Measurements from ENCODE around the gene RECQL. TPM values are rescaled to one million over a fixed set of nuclear protein-coding genes. Genes with fewer than 3 reads are reported as not detected.
"Not testable (repeated sequence)": the region's sequence is repeated elsewhere in the genome, so short reads cannot be mapped to it uniquely, and the experiment has no call there.

The RECQL gene
- total RNA-seq, 1 donor from 2014 or later, result 18.0 TPM

DNA sequence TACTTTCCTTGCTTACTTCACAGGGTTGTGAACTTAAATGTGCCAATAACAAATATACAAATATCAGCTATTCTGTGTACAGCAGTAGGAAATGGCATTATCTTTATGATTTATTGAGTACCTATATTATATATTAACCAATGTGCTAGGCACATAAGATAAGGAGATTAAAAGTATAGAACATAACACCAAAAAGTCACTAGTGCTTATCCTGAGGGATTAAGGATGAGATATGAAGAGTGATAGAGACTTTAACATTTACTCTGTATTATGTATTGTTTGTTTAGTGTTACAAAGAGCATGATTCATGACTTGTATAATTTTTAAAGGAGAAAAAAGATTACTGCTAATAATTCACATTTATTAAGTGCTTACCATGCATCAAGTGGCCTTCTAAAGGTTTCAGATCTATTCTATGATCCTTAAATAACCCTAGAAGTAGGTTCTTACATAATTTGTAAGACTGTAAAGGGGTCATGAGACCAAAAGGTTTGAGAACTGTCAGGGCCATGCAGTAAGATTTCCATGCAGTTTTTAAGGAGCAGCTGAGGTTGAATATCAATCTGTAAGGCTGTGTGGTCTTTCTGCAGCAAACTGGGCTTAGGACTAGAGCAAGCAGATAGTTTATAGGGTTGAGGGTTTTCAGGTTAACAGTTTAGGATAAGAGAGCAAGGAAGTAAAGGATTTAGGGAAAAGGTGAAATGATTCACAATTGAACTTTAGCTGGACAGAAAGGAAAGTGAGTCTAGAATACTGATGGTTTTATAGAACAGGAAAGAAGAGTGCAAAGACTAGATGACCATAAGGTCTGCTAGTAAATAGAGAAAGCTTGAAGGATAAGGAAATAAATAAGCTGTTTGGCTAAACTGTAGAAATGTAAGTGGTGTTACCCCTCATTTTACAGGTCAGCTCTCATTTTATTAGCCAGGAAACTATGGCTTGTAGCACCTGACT is 57.0 kb downstream of the RECQL start:
- intact Hi-C loops (cut with DNase I), result no loop called here
- no peak for DNase-seq
- ATAC-seq (ENCODE audit: poor library complexity), result no peak

DNA sequence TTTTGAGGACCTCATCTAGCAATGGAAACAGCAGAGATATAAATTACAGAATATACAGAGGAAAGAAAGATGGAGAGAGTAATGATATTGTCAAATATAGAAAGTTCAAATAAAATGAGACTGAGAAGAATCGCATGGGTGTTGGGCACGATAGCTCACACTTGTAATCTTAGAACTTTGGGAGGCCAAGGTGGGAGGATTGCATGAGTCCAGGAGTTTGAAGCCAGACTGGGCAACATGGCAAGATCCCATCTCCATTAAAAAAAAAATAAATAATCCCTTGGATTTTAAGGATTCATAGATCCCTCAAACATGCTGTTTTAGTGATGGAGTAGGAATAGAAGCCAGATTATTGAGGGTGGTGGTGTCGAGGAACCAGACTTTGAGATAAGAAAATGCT is 62.1 kb downstream of the RECQL start:
- intact Hi-C loops (cut with DNase I), result no loop called here
- ATAC-seq (ENCODE audit: poor library complexity), result no peak
- DNase-seq, result no peak

DNA sequence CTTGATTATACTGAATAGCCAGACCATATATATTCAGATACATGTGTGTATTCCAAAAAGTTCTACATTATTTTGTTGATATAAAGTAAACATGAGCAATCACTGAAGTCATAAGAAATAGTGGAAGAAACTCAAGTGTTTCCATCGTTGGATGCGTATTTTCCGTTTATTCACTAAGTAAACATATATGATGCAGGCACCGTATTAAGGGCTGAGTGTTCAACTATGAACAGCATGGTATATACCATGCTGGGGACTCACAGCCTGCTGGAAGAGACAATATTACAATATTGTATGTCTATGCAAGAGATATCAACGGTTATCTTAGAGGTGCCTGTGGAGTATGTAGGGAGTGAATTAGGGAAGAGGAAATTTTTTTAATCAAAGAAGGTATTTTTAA is 62.8 kb downstream of the RECQL start:
- ATAC-seq (ENCODE audit: poor library complexity) (no peak), DNase-seq (no peak)
- intact Hi-C loops (cut with DNase I), result no loop called here

DNA sequence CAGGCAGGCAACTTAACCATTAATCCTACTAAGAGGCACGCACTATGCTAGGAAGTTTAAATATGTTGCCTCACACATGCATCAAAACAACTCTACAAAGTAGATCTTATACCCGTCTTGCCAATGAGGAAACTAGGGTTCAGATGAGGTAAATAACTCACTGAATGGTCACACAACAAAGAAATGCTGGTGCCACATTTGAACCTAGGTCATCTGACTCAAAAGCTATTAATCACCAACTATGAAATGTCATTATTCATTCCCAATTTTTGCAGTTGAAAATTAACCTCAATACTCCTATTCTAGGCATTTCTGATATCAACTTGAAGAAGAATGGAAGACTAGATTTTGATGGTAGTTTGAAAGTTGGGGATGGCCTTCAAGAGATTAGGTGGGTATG is 66.7 kb downstream of the RECQL start:
- no peak for DNase-seq
- ATAC-seq (ENCODE audit: poor library complexity), result no peak
- intact Hi-C loops (cut with DNase I), result no loop called here

DNA sequence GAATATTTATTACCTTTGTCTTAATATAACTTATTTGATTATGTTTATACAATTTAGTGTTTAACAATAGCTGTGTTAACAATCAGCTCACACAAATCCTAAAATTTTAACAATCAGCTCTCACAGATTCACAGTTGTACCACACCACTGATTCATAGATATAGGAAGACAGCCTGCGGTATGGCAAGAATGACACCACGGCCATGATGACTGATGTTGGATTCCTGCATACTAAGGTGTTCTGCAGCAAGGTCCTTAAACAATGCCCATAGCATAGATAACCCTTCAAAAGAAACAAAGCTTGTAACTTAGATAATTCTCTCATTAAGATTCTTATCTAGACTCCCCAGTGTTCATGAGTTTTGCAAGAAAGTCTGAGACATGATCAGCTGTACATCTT is 67.9 kb downstream of the RECQL start:
- ATAC-seq (ENCODE audit: poor library complexity), result no peak
- no peak for DNase-seq
- intact Hi-C loops (cut with DNase I), result no loop called here

DNA sequence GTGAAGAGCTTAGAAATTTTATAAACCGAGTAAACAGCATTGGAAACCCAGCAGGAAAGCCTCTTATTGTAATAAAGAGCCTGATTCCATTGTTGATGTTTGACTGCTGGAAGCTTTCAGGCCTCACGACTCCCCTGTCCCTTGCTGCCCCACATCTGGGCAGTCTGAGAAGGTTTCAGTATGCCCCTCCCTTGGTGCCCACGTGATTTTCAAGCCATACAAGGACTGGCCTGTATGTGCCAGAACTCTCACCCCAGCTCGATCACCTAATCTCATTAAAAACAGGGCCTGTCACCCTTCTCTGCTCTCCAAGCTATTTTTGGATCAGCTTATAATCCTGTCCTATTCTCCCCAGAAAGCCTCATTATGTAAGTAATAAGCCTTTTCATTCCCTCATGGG is 71.4 kb downstream of the RECQL start:
- intact Hi-C loops (cut with DNase I), result no loop called here
- DNase-seq (no peak), ATAC-seq (ENCODE audit: poor library complexity) (no peak)

DNA sequence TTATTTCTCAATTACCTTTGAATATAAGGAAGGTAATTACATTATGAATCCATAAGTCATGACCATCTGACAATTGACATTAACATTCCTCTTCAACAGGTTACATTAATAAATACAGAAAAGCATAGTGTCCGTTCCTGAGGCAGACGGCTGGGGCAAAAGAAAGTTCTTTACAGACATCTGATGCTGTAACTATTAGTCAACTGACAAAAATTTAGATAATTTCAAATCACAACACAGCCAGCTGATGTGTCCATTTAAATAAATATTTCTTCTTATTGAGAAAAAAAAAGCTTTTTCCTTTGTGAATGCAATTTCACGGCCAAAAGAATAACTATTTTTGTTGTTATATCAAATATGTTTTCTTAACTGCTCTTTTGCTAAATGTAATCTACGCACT is 73.2 kb downstream of the RECQL start:
- no peak for ATAC-seq (ENCODE audit: poor library complexity)
- no peak for DNase-seq
- intact Hi-C loops (cut with DNase I), result no loop called here

DNA sequence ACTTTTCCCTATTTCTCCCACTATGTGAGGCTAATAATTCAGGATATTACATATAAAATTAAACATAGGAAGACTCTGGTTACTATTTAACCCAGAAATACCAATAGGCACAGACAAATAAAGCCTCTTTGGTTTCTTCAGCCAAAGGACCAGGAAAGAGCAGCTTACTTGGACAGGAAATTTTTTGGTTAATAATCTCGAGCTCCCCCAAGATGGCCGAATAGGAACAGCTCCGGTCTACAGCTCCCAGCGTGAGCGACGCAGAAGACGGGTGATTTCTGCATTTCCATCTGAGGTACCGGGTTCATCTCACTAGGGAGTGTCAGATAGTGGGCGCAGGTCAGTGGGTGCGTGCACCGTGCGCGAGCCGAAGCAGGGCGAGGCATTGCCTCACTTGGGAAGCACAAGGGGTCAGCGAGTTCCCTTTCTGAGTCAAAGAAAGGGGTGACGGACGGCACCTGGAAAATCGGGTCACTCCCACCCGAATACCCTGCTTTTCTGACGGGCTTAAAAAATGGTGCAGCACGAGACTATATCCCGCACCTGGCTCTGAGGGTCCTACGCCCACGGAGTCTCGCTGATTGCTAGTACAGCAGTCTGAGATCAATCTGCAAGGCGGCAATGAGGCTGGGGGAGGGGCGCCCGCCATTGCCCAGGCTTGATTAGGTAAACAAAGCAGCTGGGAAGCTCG is 82.3 kb downstream of the RECQL start:
- DNase-seq; ATAC-seq (ENCODE audit: poor library complexity); intact Hi-C loops (cut with DNase I): not testable (repeated sequence)

Other genes with a start within 250 kb of the RECQL start
- not detected for gene SLCO1A2, start 166.7 kb downstream of the RECQL start, total RNA-seq
- not detected for gene IAPP, start 128.7 kb downstream of the RECQL start, total RNA-seq
- 17.1 TPM for gene PYROXD1, start 64.0 kb downstream of the RECQL start, total RNA-seq
- gene GOLT1B, start 154 bp upstream of the RECQL start, total RNA-seq, result 15.6 TPM
- 11.0 TPM for gene SPX, start 24.7 kb upstream of the RECQL start, total RNA-seq
- not detected for gene GYS2, start 103.2 kb upstream of the RECQL start, total RNA-seq
- 2,064 TPM for gene LDHB, start 156.2 kb upstream of the RECQL start, total RNA-seq

Measured in Right ventricle myocardium superior (tissue), 1 donor.